DOHH2 (cell line): Measurements from ENCODE around the gene SPOCD1.

Source experiments
- CTCF ChIP-seq: fragments of 200-600 bp; sonication (generic); IDR thresholded peaks from one replicate; pipeline ENCODE4 v1.5.1; 2014; ENCODE audit warnings: antibody characterized with exemption, mild to moderate bottlenecking, low read depth, low read length; ENCODE audit not compliant: poor library complexity, severe bottlenecking
- EZH2phosphoT487 ChIP-seq: fragments of 200-600 bp; sonication (generic); IDR thresholded peaks from 2 replicates; pipeline ENCODE4 v1.6.1; 2017; ENCODE audit warnings: borderline replicate concordance, mild to moderate bottlenecking, antibody characterized with exemption, low read length, moderate library complexity, mixed read lengths

GRCh38 chr1:31795801-31796621 is 19.8 kb downstream of the SPOCD1 start:
- TF ChIP-seq CTCF = no peak
- TF ChIP-seq EZH2phosphoT487 = no peak
